ENCODE measurements around the gene ARGLU1. TPM values are rescaled to one million over a fixed set of nuclear protein-coding genes. Genes with fewer than 3 reads are reported as not detected.
A peak's percentile ranks its signal among the peaks of the same experiment; 100 is the strongest.

Gene ARGLU1
- total RNA-seq, 1 experiment from 2014 or later: 115 TPM

GRCh38 chr13:106530980-106531481 is 36.9 kb downstream of the ARGLU1 start (continued):
- TF ChIP-seq E2F5 (CRISPR knock-in tag; IDR thresholded peaks at IDR 0.05) (no peak), FOXK1 (CRISPR knock-in tag; IDR thresholded peaks at IDR 0.05) (no peak), ZNF121 (CRISPR knock-in tag; IDR thresholded peaks at IDR 0.05) (no peak), ZNF232 (CRISPR knock-in tag; IDR thresholded peaks at IDR 0.05) (no peak), IRF2 (CRISPR knock-in tag; IDR thresholded peaks at IDR 0.05; ENCODE audit: borderline replicate concordance, low read depth) (no peak), AR (CRISPR knock-in tag; IDR thresholded peaks at IDR 0.05) (no peak), STAT6 (CRISPR knock-in tag; conservative IDR thresholded peaks at IDR 0.05; ENCODE audit: low read depth) (no peak), JAZF1 (CRISPR knock-in tag; IDR thresholded peaks at IDR 0.05) (no peak)

- ChIA-PET CTCF (interaction anchor here (0.8 to 1.7 kb wide), 6 partner anchors 14 to 1120 kb away, joined by 3 to 6 read pairs (median 3); no protein-coding TSS in a partner anchor), POLR2A (interaction anchor here (0.6 to 0.7 kb wide), 2 partner anchors 80 to 113 kb away, joined by 3 to 8 read pairs; no protein-coding TSS in a partner anchor)
- Mint-ChIP-seq H3K27me3 (ENCODE audit: low read depth) (peaks cover 8% of the 10 kb centered on the region), H3K9me3 (no peaks in the 10 kb centered on the region), H3K27ac (peak overlapping the region; percentile 82), H3K4me1 (peaks cover 75% of the 10 kb centered on the region), H3K4me3 (peak overlapping the region; percentile 48), H3K36me3 (no peaks in the 10 kb centered on the region)
- DNase-seq (ENCODE audit: low spot score) (no peak), ATAC-seq (no peak)
- no peak for TF ChIP-seq JAZF1 (CRISPR knock-in tag; IDR thresholded peaks at IDR 0.05)
- no peak for TF ChIP-seq OVOL2 (CRISPR knock-in tag; IDR thresholded peaks at IDR 0.05; ENCODE audit: borderline replicate concordance)
- TF ChIP-seq ETV6 (CRISPR knock-in tag; IDR thresholded peaks at IDR 0.05): no peak
- no peak for TF ChIP-seq TP53 (CRISPR knock-in tag; IDR thresholded peaks at IDR 0.05)
- no peak for TF ChIP-seq ELF4 (CRISPR knock-in tag; IDR thresholded peaks at IDR 0.05; ENCODE audit: low read depth)
- no peak for TF ChIP-seq ZNF425 (CRISPR knock-in tag; conservative IDR thresholded peaks at IDR 0.05)
- TF ChIP-seq TEAD4 (CRISPR knock-in tag; IDR thresholded peaks at IDR 0.05): no peak
Measured at GRCh38 chr13:106530171-106530851, 37.6 kb downstream of the ARGLU1 start.

All from WTC11 (cell line).